IMR-90 (cell line): Measurements from ENCODE around the gene PKIG. TPM values are rescaled to one million over a fixed set of nuclear protein-coding genes. Genes with fewer than 3 reads are reported as not detected.

Experiments
- ATAC-seq: fragments of 200-7000 bp; cut with Tn5 transposase; 2 replicates; pipeline ENCODE4 v1.9.1; 2020; ENCODE audit warnings: low read depth, mild to moderate bottlenecking, moderate library complexity
- BruUV-seq: library from RNA; stranded (reverse); fragments of 400-500 nt; replicated peaks from 2 replicates; lab custom pipeline; 2021; lab: Mats Ljungman, UMichigan
- CTCF ChIA-PET: fragments of 300-600 bp; formaldehyde crosslinking; extraction: SDS; loops from one replicate; lab custom pipeline; 2021; ENCODE audit warnings: antibody characterized with exemption; lab: Yijun Ruan, JAX
- POLR2A ChIA-PET: fragments of 300-600 bp; sonication (Branson Sonifier 250); formaldehyde crosslinking; loops from one replicate; lab custom pipeline; 2022; ENCODE audit warnings: antibody characterized with exemption; ENCODE audit not compliant: unreplicated experiment; lab: Charles Lee
- DNase-seq: peaks from one replicate; pipeline ENCODE4 v3.0.0; 2013
- H2AFZ ChIP-seq: replicated peaks from 2 replicates; pipeline ENCODE3; 2013; ENCODE audit warnings: low read length, mild to moderate bottlenecking; ENCODE audit not compliant: poor library complexity
- H2AK5ac ChIP-seq: 2 replicates; pipeline ENCODE4 v1.6.1; 2013; ENCODE audit warnings: low read depth, low read length, inconsistent platforms
- H2AK9ac ChIP-seq: replicated peaks from 2 replicates; pipeline ENCODE3; 2013; ENCODE audit warnings: mild to moderate bottlenecking, low read depth, low read length, moderate library complexity; ENCODE audit not compliant: poor library complexity
- H2BK120ac ChIP-seq: 2 replicates; pipeline ENCODE4 v1.6.1; 2013; ENCODE audit warnings: low read depth, low read length, inconsistent platforms
- H2BK15ac ChIP-seq: 3 replicates; pipeline ENCODE4 v1.6.1; 2013; ENCODE audit warnings: low read depth, low read length, inconsistent platforms
- H2BK20ac ChIP-seq: 2 replicates; pipeline ENCODE4 v1.6.1; 2013; ENCODE audit warnings: low read depth, mild to moderate bottlenecking, inconsistent platforms, low read length, moderate library complexity
- H2BK5ac ChIP-seq: 2 replicates; pipeline ENCODE4 v1.6.1; 2013; ENCODE audit warnings: mild to moderate bottlenecking, low read depth, low read length, inconsistent platforms; ENCODE audit not compliant: poor library complexity, severe bottlenecking
- H3K14ac ChIP-seq: replicated peaks from 2 replicates; pipeline ENCODE4 v1.6.1; 2013; ENCODE audit warnings: low read depth, low read length, inconsistent platforms
- H3K18ac ChIP-seq: 2 replicates; pipeline ENCODE4 v1.6.1; 2013; ENCODE audit warnings: low read depth, low read length, control low read depth
- H3K23ac ChIP-seq: 2 replicates; pipeline ENCODE4 v1.6.1; 2013; ENCODE audit warnings: low read depth, low read length, inconsistent platforms
- H3K27ac ChIP-seq: 2 replicates; pipeline ENCODE4 v1.5.1; 2013; ENCODE audit warnings: mild to moderate bottlenecking, control low read depth, low read length; ENCODE audit not compliant: insufficient read depth
- H3K27me3 ChIP-seq: 2 replicates; pipeline ENCODE4 v1.6.1; 2013; ENCODE audit warnings: low read length; ENCODE audit not compliant: control insufficient read depth, insufficient read depth
- H3K36me3 ChIP-seq: 2 replicates; pipeline ENCODE4 v1.6.1; 2013; ENCODE audit warnings: low read length, mixed read lengths; ENCODE audit not compliant: control insufficient read depth, insufficient read depth
- H3K4ac ChIP-seq: 2 replicates; pipeline ENCODE4 v1.6.1; 2013; ENCODE audit warnings: low read depth, low read length, inconsistent platforms
- H3K4me1 ChIP-seq: 2 replicates; pipeline ENCODE4 v1.6.1; 2013; ENCODE audit warnings: low read length, mixed read lengths; ENCODE audit not compliant: control insufficient read depth, insufficient read depth
- H3K4me2 ChIP-seq: 2 replicates; pipeline ENCODE4 v1.6.1; 2013; ENCODE audit warnings: low read depth, mild to moderate bottlenecking, control low read depth, low read length, moderate library complexity
- H3K4me3 ChIP-seq: 2 replicates; pipeline ENCODE4 v1.5.1; 2013; ENCODE audit warnings: low read depth, mild to moderate bottlenecking, control low read depth, low read length, moderate library complexity; ENCODE audit not compliant: insufficient read depth
- H3K56ac ChIP-seq: 2 replicates; pipeline ENCODE4 v1.6.1; 2013; ENCODE audit warnings: low read length, inconsistent platforms; ENCODE audit not compliant: insufficient read depth; ENCODE audit errors: extremely low read depth
- H3K79me1 ChIP-seq, 2 experiments: 2 replicates each; pipeline ENCODE4 v1.6.1; 2013; ENCODE audit warnings: low read length in 2 of 2, inconsistent platforms in 1 of 2, low read depth in 1 of 2
- H3K9ac ChIP-seq: 2 replicates; pipeline ENCODE4 v1.6.1; 2013; ENCODE audit warnings: low read depth, low read length, control low read depth
- H3K9me1 ChIP-seq: 2 replicates; pipeline ENCODE4 v1.6.1; 2013; ENCODE audit warnings: low read length, inconsistent platforms; ENCODE audit not compliant: insufficient read depth
- H3K9me3 ChIP-seq: 2 replicates; pipeline ENCODE4 v1.6.1; 2013; ENCODE audit warnings: low read length; ENCODE audit not compliant: control insufficient read depth, insufficient read depth
- H4K20me1 ChIP-seq: 2 replicates; pipeline ENCODE4 v1.6.1; 2013; ENCODE audit warnings: low read length, inconsistent platforms; ENCODE audit not compliant: insufficient read depth
- H4K5ac ChIP-seq: 2 replicates; pipeline ENCODE4 v1.6.1; 2013; ENCODE audit warnings: mild to moderate bottlenecking, low read depth, low read length, control low read depth
- H4K8ac ChIP-seq, 2 experiments: 2 replicates each; pipeline ENCODE4 v1.6.1; 2013; ENCODE audit warnings: low read depth in 2 of 2, low read length in 2 of 2, control low read depth in 1 of 2, inconsistent platforms in 1 of 2
- H4K91ac ChIP-seq: 2 replicates; pipeline ENCODE4 v1.6.1; 2013; ENCODE audit warnings: low read depth, low read length, inconsistent platforms; ENCODE audit not compliant: insufficient read depth
- CEBPB ChIP-seq: IDR thresholded peaks from 2 replicates; pipeline ENCODE4 v1.6.1; 2012; ENCODE audit warnings: low read depth, low read length, improper control_type of control experiment
- CHD1 ChIP-seq: IDR thresholded peaks from 2 replicates; pipeline ENCODE4 v1.6.1; 2012; ENCODE audit warnings: low read depth, low read length, improper control_type of control experiment
- MAZ ChIP-seq: IDR thresholded peaks from 2 replicates; pipeline ENCODE4 v1.6.1; 2012; ENCODE audit warnings: low read depth, mild to moderate bottlenecking, low read length, improper control_type of control experiment, moderate library complexity, borderline replicate concordance
- MXI1 ChIP-seq: IDR thresholded peaks from 2 replicates; pipeline ENCODE4 v1.6.1; 2012; ENCODE audit warnings: low read depth, mild to moderate bottlenecking, low read length, moderate library complexity, borderline replicate concordance
- RCOR1 ChIP-seq: IDR thresholded peaks from 2 replicates; pipeline ENCODE4 v1.6.1; 2012; ENCODE audit warnings: mild to moderate bottlenecking, low read length, improper control_type of control experiment; ENCODE audit not compliant: insufficient replicate concordance
- RFX5 ChIP-seq: IDR thresholded peaks from 2 replicates; pipeline ENCODE4 v1.8.0; 2012; ENCODE audit warnings: low read depth, mild to moderate bottlenecking, low read length, moderate library complexity
- SMC3 ChIP-seq: fragments of 150-350 bp; IDR thresholded peaks from 2 replicates; pipeline ENCODE4 v1.6.1; 2016; ENCODE audit warnings: low read depth, mild to moderate bottlenecking, antibody characterized with exemption, low read length, moderate library complexity
- WGBS, 2 experiments: methylation state at CpG; one replicate each; pipeline versions ENCODE4 v1.1.5 to v1.1.7; 2013; ENCODE audit warnings: missing lambda C conversion rate in 2 of 2; ENCODE audit not compliant: insufficient read length in 1 of 2; ENCODE audit errors: extremely low coverage in 2 of 2; 5-methylcytosine and 5-hydroxymethylcytosine counted together
- dilution Hi-C: fragments of 300-500 bp; cut with HindIII; formaldehyde crosslinking; loops from one replicate; pipeline ENCODE4 v1.14.3; 2018; ENCODE audit warnings: low sequenced_read_pairs; ENCODE audit not compliant: unreplicated experiment
- in situ Hi-C: fragments of 300-500 bp; cut with MboI; formaldehyde crosslinking; loops from 3 replicates; pipeline ENCODE4 v1.14.3; 2019; ENCODE audit warnings: low sequenced_read_pairs, inconsistent platforms, mixed read lengths
- intact Hi-C: fragments of 100-400 bp; cut with micrococcal nuclease; formaldehyde crosslinking; loops from 2 replicates; pipeline ENCODE4 v1.10.0; 2022
- polyA plus RNA-seq, 3 experiments: library from polyadenylated mRNA; depleted of rRNA; stranded (reverse); fragments of >200 nt; gene quantifications; 2 replicates each; pipeline ENCODE4 v1.2.3, GENCODE V29; 2012; ENCODE audit warnings: low replicate concordance in 1 of 3
- total RNA-seq: library from RNA; depleted of rRNA; stranded (reverse); fragments of >200 nt; gene quantifications from 2 replicates; pipeline ENCODE4 v1.2.3, GENCODE V29; 2012
- TF ChIP-seq, protein P1 (sequence below): fragments of 150-350 bp; IDR thresholded peaks from 2 replicates; pipeline ENCODE4 v1.6.1; 2017; ENCODE audit warnings: mild to moderate bottlenecking, antibody characterized with exemption, low read length, low read depth

PKIG gene
- total and polyA plus RNA-seq, 2 of the 4 experiments (the other 2 are of a cell fraction): 78.3 to 89.6 TPM

DNA sequence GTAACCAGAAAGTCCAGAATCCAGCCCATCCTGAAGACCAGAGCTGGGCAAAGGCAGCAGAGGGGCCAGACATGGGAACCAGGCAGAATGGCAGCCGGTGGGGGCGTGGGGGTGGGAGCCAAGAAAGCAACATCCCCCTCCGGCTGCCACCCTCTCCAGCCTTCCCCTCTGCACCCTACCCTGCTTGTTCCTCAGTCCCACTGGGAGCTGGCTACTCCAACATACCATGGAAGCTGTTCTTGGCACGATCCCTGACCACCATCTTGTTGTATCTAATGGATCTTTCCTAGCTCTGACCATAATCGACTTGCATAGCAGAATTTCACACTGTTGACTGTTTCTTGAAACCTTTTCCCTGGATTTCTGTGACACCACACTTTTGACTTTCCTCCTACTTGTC lies 38.9 kb downstream of the PKIG start:
- no peak overlapping the region for H3K18ac ChIP-seq
- no peaks in the 10 kb centered on the region for H3K27me3 ChIP-seq
- no peak overlapping the region for H2BK120ac ChIP-seq
- H2BK5ac ChIP-seq: no peak overlapping the region
- intact Hi-C loops (no loop called here), in situ Hi-C loops (no loop called here), dilution Hi-C loops (no loop called here)
- ATAC-seq: no peak
- H3K27ac ChIP-seq: no peak overlapping the region
- no peak overlapping the region for H2BK15ac ChIP-seq
- no peak overlapping the region for H3K4me2 ChIP-seq
- H3K4ac ChIP-seq: no peak overlapping the region
- no peaks in the 10 kb centered on the region for H3K9me1 ChIP-seq
- no peaks in the 10 kb centered on the region for H3K4me1 ChIP-seq
- H2AK9ac ChIP-seq: no peak overlapping the region
- BruUV-seq: no TSS peak
- peaks cover 3% of the 10 kb centered on the region; the same call in 1 of the 2 replicates for H4K20me1 ChIP-seq
- DNase-seq: no peak
- no peak overlapping the region for H3K23ac ChIP-seq
- H3K56ac ChIP-seq: no peak overlapping the region
- no peak overlapping the region for H2AFZ ChIP-seq
- H3K79me1 ChIP-seq: peaks cover 0 to 3% of the 10 kb centered on the region in 2 experiments; a peak in 1 of 4 replicates
- 93% methylated on average over 2 of the region's 5 CpGs; no CpG with 5 or more reads in 1 of the 2 experiments for WGBS, 2 experiments
- H3K9ac ChIP-seq: no peak overlapping the region
- H3K4me3 ChIP-seq: no peak overlapping the region
- TF ChIP-seq SMC3 (no peak), RFX5 (no peak), CHD1 (no peak), MXI1 (no peak), RCOR1 (no peak), CEBPB (no peak), MAZ (no peak)
- TF ChIP-seq, protein P1, sequence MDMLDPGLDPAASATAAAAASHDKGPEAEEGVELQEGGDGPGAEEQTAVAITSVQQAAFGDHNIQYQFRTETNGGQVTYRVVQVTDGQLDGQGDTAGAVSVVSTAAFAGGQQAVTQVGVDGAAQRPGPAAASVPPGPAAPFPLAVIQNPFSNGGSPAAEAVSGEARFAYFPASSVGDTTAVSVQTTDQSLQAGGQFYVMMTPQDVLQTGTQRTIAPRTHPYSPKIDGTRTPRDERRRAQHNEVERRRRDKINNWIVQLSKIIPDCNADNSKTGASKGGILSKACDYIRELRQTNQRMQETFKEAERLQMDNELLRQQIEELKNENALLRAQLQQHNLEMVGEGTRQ: no peak
- H2BK20ac ChIP-seq: no peak overlapping the region
- no peak overlapping the region for H4K91ac ChIP-seq
- peaks cover 33% of the 10 kb centered on the region for H3K36me3 ChIP-seq
- H4K5ac ChIP-seq: no peak overlapping the region
- no peak overlapping the region for H4K8ac ChIP-seq
- POLR2A ChIA-PET: no interaction called here
- peaks cover 7% of the 10 kb centered on the region for H3K9me3 ChIP-seq
- H2AK5ac ChIP-seq: no peak overlapping the region
- CTCF ChIA-PET: no interaction called here
- H3K14ac ChIP-seq: no peak overlapping the region
